Omental fat pad (tissue), 4 donors: Measurements from ENCODE around the gene KIF17. TPM values are rescaled to one million over a fixed set of nuclear protein-coding genes. Genes with fewer than 3 reads are reported as not detected.

ENCODE experiments used
- ATAC-seq: fragments of 150-250 bp; one replicate; pipeline ENCODE4 v1.9.1; 2016; ENCODE audit warnings: mild to moderate bottlenecking, moderate library complexity; ENCODE audit not compliant: low FRiP score
- DNase-seq: peaks from one replicate; pipeline ENCODE4 v3.0.0-alpha.2; 2019; ENCODE audit warnings: low spot score
- total RNA-seq, 4 donors: library from RNA; depleted of rRNA; stranded (reverse); fragments of >200 nt; gene quantifications; one replicate each; pipeline ENCODE4 v1.1.0, GENCODE V29; 2016
- TF ChIP-seq, protein P1 (sequence below), 3 donors: fragments of 450-650 bp; IDR thresholded peaks; one replicate each; pipeline ENCODE4 v1.5.1; 2016 to 2017; ENCODE audit warnings: antibody characterized with exemption in 3 of 3, mild to moderate bottlenecking in 3 of 3, moderate library complexity in 2 of 3

The KIF17 gene
- total RNA-seq, 4 donors from 2014 or later: 2.6 to 14.8 (median 4.1) TPM

- ATAC-seq: no peak
These were observed 92.4 kb downstream of the KIF17 start for GRCh38 chr1:20625176-20626097.

DNA sequence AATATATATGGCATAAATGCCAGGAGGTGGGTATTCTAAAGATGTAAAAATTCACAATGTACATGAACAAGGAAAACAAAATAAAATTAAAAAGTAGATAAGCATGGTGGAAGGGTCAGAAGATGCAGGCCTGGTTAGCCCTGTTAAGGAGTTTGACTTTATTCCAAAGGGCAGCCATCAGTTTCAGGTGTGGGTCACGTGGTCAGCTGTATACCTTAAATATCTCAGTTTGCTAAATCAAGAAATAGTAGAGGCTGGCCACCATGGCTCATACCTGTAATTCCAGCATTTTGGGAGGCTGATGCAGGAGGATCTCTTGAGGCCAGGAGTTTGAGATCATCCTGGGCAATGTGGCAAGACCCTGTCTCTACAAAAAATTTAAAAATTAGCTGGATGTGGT is 93.1 kb downstream of the KIF17 start:
- TF ChIP-seq, protein P1, sequence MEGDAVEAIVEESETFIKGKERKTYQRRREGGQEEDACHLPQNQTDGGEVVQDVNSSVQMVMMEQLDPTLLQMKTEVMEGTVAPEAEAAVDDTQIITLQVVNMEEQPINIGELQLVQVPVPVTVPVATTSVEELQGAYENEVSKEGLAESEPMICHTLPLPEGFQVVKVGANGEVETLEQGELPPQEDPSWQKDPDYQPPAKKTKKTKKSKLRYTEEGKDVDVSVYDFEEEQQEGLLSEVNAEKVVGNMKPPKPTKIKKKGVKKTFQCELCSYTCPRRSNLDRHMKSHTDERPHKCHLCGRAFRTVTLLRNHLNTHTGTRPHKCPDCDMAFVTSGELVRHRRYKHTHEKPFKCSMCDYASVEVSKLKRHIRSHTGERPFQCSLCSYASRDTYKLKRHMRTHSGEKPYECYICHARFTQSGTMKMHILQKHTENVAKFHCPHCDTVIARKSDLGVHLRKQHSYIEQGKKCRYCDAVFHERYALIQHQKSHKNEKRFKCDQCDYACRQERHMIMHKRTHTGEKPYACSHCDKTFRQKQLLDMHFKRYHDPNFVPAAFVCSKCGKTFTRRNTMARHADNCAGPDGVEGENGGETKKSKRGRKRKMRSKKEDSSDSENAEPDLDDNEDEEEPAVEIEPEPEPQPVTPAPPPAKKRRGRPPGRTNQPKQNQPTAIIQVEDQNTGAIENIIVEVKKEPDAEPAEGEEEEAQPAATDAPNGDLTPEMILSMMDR (IDR thresholded peaks at IDR 0.05): no peak
- DNase-seq: no peak
- ATAC-seq: no peak

More at GRCh38 chr1:20625176-20626097, 92.4 kb downstream of the KIF17 start:
- TF ChIP-seq, protein P1 (IDR thresholded peaks at IDR 0.05): no peak
- DNase-seq: no peak

DNA sequence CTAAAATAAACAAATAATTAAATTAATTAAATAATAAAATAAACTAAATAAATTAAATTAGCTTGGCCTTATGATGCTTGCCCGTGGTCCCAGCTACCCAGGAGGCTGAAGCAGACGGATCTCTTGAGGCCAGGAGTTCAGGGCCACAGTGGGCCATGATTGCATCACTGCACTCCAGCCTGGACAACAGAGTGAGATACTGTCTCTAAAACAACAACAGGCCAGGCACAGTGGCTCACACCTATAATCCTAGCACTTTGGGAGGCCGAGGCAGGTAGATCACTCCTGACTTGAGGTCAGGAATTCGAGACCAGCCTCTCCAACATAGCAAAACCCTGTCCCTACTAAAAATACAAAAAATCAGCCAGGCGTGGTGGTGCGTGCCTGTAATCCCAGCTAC is 96.8 kb downstream of the KIF17 start:
- ATAC-seq: no peak
- DNase-seq: no peak
- TF ChIP-seq, protein P1 (IDR thresholded peaks at IDR 0.05): no peak

DNA sequence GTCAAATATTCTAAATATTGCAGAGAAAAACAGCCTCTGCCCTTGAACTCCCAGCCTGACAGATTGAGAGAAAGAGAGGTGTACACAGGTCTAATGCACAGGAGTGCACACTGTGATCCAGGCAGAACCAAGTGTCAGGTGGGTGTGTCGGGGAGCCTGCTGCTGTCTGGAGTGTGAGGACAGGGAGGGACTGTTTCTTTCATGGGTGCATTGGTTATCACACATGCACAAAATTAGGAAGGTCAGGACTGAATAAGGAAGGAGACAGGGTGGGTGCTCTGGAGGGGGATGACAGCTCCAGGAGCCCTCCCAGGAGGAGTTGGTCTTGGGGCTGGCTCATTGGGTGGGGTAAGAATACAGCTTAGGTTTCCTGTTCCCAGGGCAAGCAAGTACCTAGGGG is 97.8 kb downstream of the KIF17 start:
- TF ChIP-seq, protein P1 (IDR thresholded peaks at IDR 0.05): no peak
- DNase-seq (no peak), ATAC-seq (no peak)

- ATAC-seq (no peak), DNase-seq (no peak)
- TF ChIP-seq, protein P1 (IDR thresholded peaks at IDR 0.05): no peak
These were observed 99.3 kb downstream of the KIF17 start for GRCh38 chr1:20618550-20618949.

DNA sequence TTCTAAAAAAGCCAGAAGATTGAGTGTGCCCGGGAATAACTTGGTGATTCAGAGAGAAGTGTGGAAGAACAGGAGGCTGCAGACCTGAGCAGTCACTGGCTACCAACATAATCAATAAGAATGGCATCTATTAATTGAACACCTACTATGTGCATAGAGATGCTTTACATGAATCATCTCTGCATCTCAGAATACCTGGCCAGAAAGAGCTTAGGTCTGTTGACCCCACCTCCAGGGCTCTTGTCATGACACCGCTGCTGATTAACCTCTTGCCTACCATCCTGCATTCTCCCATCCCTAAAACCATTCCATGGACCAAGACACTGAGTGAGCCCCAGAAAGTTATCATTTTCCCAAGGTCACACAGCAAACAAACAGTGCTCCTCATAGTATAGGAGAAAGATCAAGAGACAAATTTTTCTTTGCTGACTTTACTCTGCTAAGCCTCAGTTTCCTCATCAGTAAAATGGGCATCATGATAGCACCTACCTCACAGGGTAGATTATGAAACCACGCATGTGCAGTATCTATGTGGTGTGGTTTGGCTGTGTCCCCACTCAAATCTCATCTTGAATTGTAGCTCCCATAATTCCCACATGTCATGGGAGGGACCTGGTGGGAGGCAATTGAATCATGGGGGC is 100.8 kb downstream of the KIF17 start:
- DNase-seq (no peak), ATAC-seq (no peak)
- TF ChIP-seq, protein P1 (IDR thresholded peaks at IDR 0.05): no peak
